Measurements from ENCODE around the gene SRSF6.
"Not testable (repeated sequence)": the region's sequence is repeated elsewhere in the genome, so short reads cannot be mapped to it uniquely, and the experiment has no call there.

SRSF6 gene

DNA sequence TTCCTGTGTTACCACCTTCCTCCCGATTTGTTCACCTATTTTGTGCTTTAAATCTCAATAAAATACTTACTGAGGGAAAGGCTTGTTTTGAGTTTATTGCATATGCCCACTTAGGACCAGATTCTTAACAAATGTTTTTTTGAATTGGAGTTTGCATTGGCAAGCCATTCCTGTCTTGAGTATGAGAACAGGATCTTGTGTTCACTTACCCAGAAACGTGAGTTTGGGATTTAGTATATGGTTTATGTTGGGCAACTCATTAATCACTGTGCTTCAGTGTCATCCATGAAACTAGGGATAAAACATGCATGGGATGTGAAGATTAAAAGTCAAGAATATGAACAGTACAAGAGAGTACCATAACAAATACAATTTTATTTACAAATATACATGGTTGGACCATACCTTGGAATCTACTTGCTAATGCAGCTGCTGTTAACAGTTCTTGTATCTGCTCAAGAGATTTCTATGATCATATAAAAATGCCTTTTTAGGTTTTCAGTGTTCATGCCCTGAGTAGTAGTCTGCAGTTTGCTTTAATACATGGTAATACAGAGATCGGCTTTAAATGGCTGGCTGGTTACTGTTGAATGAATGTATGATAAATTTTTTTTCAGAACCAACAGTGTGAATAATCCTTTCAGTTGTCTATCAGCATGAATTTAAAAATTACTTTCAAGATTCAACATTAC, 6.0 kb downstream of the SRSF6 start:
- no peaks in the 10 kb centered on the region for H3K9me3 ChIP-seq (ENCODE audit: insufficient read depth, low read depth, low read length)
- peaks cover 80% of the 10 kb centered on the region for H3K36me3 ChIP-seq (ENCODE audit: insufficient read depth, low read depth, low read length)
- no peak overlapping the region for H3K27ac ChIP-seq (ENCODE audit: low read length)
- no peak overlapping the region for H3K4me3 ChIP-seq (ENCODE audit: low read length)
- H3K4me1 ChIP-seq (ENCODE audit: insufficient read depth, low read length): no peaks in the 10 kb centered on the region
- no peaks in the 10 kb centered on the region for H3K27me3 ChIP-seq (ENCODE audit: insufficient read depth, low read length)
- H3K9ac ChIP-seq (ENCODE audit: low read depth, low read length): no peak overlapping the region

GRCh38 chr20:43464219-43464790, 6.6 kb downstream of the SRSF6 start:
- no peak overlapping the region for H3K9ac ChIP-seq (ENCODE audit: low read depth, low read length)
- H3K4me1 ChIP-seq (ENCODE audit: insufficient read depth, low read length): no peaks in the 10 kb centered on the region
- H3K4me3 ChIP-seq (ENCODE audit: low read length): no peak overlapping the region
- no peaks in the 10 kb centered on the region for H3K27me3 ChIP-seq (ENCODE audit: insufficient read depth, low read length)
- H3K36me3 ChIP-seq (ENCODE audit: insufficient read depth, low read depth, low read length): peaks cover 74% of the 10 kb centered on the region
- H3K9me3 ChIP-seq (ENCODE audit: insufficient read depth, low read depth, low read length): no peaks in the 10 kb centered on the region
- no peak overlapping the region for H3K27ac ChIP-seq (ENCODE audit: low read length)

DNA sequence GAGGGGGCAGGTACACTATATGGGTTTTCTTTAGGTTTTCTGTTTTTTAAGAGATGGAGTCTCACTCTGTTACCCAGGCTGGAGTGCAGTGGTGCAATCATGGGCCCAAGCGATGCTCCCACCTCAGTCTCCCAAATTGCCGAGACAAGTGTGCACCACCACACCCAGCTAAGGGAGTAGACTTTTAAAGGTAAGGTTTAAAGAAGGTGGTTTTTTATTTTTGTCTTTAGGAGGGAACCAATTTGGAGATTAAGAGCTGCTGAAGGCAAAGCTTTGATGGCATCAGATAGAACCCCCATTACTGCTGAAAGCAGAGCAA, 7.9 kb downstream of the SRSF6 start:
- no peaks in the 10 kb centered on the region for H3K4me1 ChIP-seq (ENCODE audit: insufficient read depth, low read length)
- H3K27me3 ChIP-seq (ENCODE audit: insufficient read depth, low read length): no peaks in the 10 kb centered on the region
- peaks cover 62% of the 10 kb centered on the region for H3K36me3 ChIP-seq (ENCODE audit: insufficient read depth, low read depth, low read length)

DNA sequence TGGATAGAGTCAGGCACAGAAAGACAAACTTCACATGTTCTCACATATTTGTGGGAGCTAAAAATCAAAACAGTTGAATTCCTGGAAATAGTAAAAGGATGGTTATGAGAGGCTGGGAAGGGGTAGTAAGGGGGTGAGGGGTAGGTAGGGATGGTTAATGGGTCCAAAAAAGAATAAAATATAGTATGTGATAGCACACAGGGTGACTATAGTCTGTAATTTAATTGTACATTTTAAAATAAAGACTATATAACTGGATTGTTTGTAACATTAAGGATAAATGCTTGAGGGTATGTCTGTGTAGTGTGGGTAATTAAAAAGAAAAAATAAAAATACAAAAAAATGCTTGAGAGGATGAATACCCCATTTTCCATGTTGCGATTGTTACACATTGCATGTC, 9.9 kb downstream of the SRSF6 start:
- no peak overlapping the region for H3K27ac ChIP-seq (ENCODE audit: low read length)
- no peaks in the 10 kb centered on the region for H3K4me1 ChIP-seq (ENCODE audit: insufficient read depth, low read length)
- peaks cover 42% of the 10 kb centered on the region for H3K36me3 ChIP-seq (ENCODE audit: insufficient read depth, low read depth, low read length)
- no peak overlapping the region for H3K9ac ChIP-seq (ENCODE audit: low read depth, low read length)
- no peaks in the 10 kb centered on the region for H3K27me3 ChIP-seq (ENCODE audit: insufficient read depth, low read length)
- H3K9me3 ChIP-seq (ENCODE audit: insufficient read depth, low read depth, low read length): no peaks in the 10 kb centered on the region
- H3K4me3 ChIP-seq (ENCODE audit: low read length): no peak overlapping the region

More for the DNA sequence above, 7.9 kb downstream of the SRSF6 start:
- Histone ChIP-seq H3K9me3 (ENCODE audit: insufficient read depth, low read depth, low read length) (no peaks in the 10 kb centered on the region), H3K4me3 (ENCODE audit: low read length) (no peak overlapping the region), H3K9ac (ENCODE audit: low read depth, low read length) (no peak overlapping the region), H3K27ac (ENCODE audit: low read length) (no peak overlapping the region)

- no peak overlapping the region for H3K4me3 ChIP-seq (ENCODE audit: low read length)
- peaks cover 3% of the 10 kb centered on the region; the same call in 1 of the 2 replicates for H3K27me3 ChIP-seq (ENCODE audit: insufficient read depth, low read length)
- H3K9me3 ChIP-seq (ENCODE audit: insufficient read depth, low read depth, low read length): no peaks in the 10 kb centered on the region
- no peaks in the 10 kb centered on the region for H3K36me3 ChIP-seq (ENCODE audit: insufficient read depth, low read depth, low read length)
- H3K9ac ChIP-seq (ENCODE audit: low read depth, low read length): no peak overlapping the region
- H3K27ac ChIP-seq (ENCODE audit: low read length): no peak overlapping the region
- no peaks in the 10 kb centered on the region for H3K4me1 ChIP-seq (ENCODE audit: insufficient read depth, low read length)
Measured at GRCh38 chr20:43472671-43473380, 15.1 kb downstream of the SRSF6 start.

DNA sequence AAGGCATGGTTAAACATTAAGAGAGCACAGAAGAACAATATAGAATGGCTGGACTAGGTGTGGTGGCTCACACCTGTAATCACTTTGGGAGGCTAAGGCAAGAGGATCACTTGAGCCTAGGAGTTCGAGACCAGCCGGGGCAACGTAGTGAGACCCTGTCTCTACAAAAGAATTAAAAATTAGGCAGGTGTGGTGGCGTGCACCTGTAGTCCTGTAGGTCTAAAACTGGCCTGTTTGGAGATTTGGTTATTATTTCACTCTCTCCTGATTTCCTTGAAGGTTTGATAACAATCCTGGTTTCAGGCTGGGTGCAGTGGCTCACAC, 15.6 kb downstream of the SRSF6 start:
- Histone ChIP-seq H3K4me3 (ENCODE audit: low read length) (no peak overlapping the region), H3K36me3 (ENCODE audit: insufficient read depth, low read depth, low read length) (no peaks in the 10 kb centered on the region), H3K9ac (ENCODE audit: low read depth, low read length) (no peak overlapping the region), H3K4me1 (ENCODE audit: insufficient read depth, low read length) (no peaks in the 10 kb centered on the region), H3K27me3 (ENCODE audit: insufficient read depth, low read length) (peaks cover 4% of the 10 kb centered on the region; the same call in 1 of the 2 replicates), H3K27ac (ENCODE audit: low read length) (no peak overlapping the region), H3K9me3 (ENCODE audit: insufficient read depth, low read depth, low read length) (no peaks in the 10 kb centered on the region)

DNA sequence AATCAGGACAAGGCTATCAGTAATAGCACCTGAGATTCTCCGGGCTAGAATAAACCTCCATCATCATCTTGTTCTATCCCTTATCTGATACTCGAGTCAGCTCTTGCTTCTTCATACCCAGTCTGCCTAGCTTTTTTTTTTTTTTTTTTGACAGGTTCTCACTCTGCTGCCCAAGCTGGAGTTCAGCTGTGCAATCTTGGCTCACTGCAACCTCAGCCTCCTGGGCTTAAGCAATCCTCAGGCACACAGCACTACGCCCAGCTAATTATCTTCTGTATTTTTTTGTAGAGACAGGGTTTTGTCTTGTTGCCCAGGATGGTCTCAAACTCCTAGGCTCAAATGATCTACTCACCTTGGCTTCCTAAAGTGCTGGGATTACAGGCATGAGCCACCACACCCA, 19.5 kb downstream of the SRSF6 start:
- Histone ChIP-seq H3K27me3 (ENCODE audit: insufficient read depth, low read length) (peaks cover 4% of the 10 kb centered on the region; the same call in 1 of the 2 replicates), H3K27ac (ENCODE audit: low read length) (no peak overlapping the region), H3K9ac (ENCODE audit: low read depth, low read length) (no peak overlapping the region), H3K36me3 (ENCODE audit: insufficient read depth, low read depth, low read length) (no peaks in the 10 kb centered on the region), H3K4me1 (ENCODE audit: insufficient read depth, low read length) (no peaks in the 10 kb centered on the region), H3K9me3 (ENCODE audit: insufficient read depth, low read depth, low read length) (no peaks in the 10 kb centered on the region), H3K4me3 (ENCODE audit: low read length) (no peak overlapping the region)

GRCh38 chr20:43477619-43478018, 19.9 kb downstream of the SRSF6 start:
- no peak overlapping the region for H3K4me3 ChIP-seq (ENCODE audit: low read length)
- H3K27me3 ChIP-seq (ENCODE audit: insufficient read depth, low read length): peaks cover 4% of the 10 kb centered on the region; the same call in 1 of the 2 replicates

GRCh38 chr20:43490038-43490437, 32.3 kb downstream of the SRSF6 start:
- no peak overlapping the region for H3K27ac ChIP-seq (ENCODE audit: low read length)
- no peak overlapping the region for H3K4me3 ChIP-seq (ENCODE audit: low read length)
- no peaks in the 10 kb centered on the region for H3K4me1 ChIP-seq (ENCODE audit: insufficient read depth, low read length)
- no peak overlapping the region for H3K9ac ChIP-seq (ENCODE audit: low read depth, low read length)
- no peaks in the 10 kb centered on the region for H3K27me3 ChIP-seq (ENCODE audit: insufficient read depth, low read length)
- no peaks in the 10 kb centered on the region for H3K36me3 ChIP-seq (ENCODE audit: insufficient read depth, low read depth, low read length)
- H3K9me3 ChIP-seq (ENCODE audit: insufficient read depth, low read depth, low read length): no peaks in the 10 kb centered on the region; the same call in 1 of the 2 replicates

More at GRCh38 chr20:43477619-43478018, 19.9 kb downstream of the SRSF6 start:
- Histone ChIP-seq H3K4me1 (ENCODE audit: insufficient read depth, low read length) (no peaks in the 10 kb centered on the region), H3K27ac (ENCODE audit: low read length) (no peak overlapping the region), H3K9ac (ENCODE audit: low read depth, low read length) (no peak overlapping the region), H3K36me3 (ENCODE audit: insufficient read depth, low read depth, low read length) (no peaks in the 10 kb centered on the region), H3K9me3 (ENCODE audit: insufficient read depth, low read depth, low read length) (no peaks in the 10 kb centered on the region)

DNA sequence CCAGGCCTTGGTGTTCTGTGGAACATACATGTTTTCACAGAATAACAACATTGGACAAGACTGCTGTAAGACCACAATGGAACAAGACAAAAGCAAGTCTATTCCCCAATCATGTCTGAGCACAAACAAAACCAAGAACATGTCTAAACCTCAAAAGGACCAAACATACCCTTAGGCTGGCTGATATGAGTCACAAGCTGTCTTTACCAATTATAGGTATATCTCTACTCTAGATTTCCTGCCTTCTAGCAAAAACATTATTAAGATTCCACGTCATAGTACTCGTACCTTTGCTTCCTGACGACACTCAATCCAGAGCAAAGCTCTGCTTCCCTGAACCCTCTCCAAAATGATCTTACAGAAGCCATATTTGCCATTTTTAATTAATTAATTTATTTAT, 34.4 kb downstream of the SRSF6 start:
- H3K9me3 ChIP-seq (ENCODE audit: insufficient read depth, low read depth, low read length): no peaks in the 10 kb centered on the region
- H3K27me3 ChIP-seq (ENCODE audit: insufficient read depth, low read length): no peaks in the 10 kb centered on the region
- H3K4me1 ChIP-seq (ENCODE audit: insufficient read depth, low read length): no peaks in the 10 kb centered on the region
- no peak overlapping the region for H3K27ac ChIP-seq (ENCODE audit: low read length)
- no peak overlapping the region for H3K9ac ChIP-seq (ENCODE audit: low read depth, low read length)
- no peaks in the 10 kb centered on the region for H3K36me3 ChIP-seq (ENCODE audit: insufficient read depth, low read depth, low read length)
- no peak overlapping the region for H3K4me3 ChIP-seq (ENCODE audit: low read length)

GRCh38 chr20:43495388-43495787, 37.7 kb downstream of the SRSF6 start:
- no peak overlapping the region for H3K9ac ChIP-seq (ENCODE audit: low read depth, low read length)
- no peaks in the 10 kb centered on the region for H3K27me3 ChIP-seq (ENCODE audit: insufficient read depth, low read length)
- H3K4me1 ChIP-seq (ENCODE audit: insufficient read depth, low read length): no peaks in the 10 kb centered on the region
- H3K27ac ChIP-seq (ENCODE audit: low read length): no peak overlapping the region
- no peaks in the 10 kb centered on the region for H3K9me3 ChIP-seq (ENCODE audit: insufficient read depth, low read depth, low read length)
- H3K36me3 ChIP-seq (ENCODE audit: insufficient read depth, low read depth, low read length): no peaks in the 10 kb centered on the region
- no peak overlapping the region for H3K4me3 ChIP-seq (ENCODE audit: low read length)

GRCh38 chr20:43502021-43502420, 44.3 kb downstream of the SRSF6 start:
- peaks cover 25% of the 10 kb centered on the region for H3K27me3 ChIP-seq (ENCODE audit: insufficient read depth, low read length)
- not testable (repeated sequence) for H3K9me3 ChIP-seq (ENCODE audit: insufficient read depth, low read depth, low read length)

More at GRCh38 chr20:43502021-43502420, 44.3 kb downstream of the SRSF6 start:
- H3K4me3 ChIP-seq (ENCODE audit: low read length); H3K9ac ChIP-seq (ENCODE audit: low read depth, low read length); H3K27ac ChIP-seq (ENCODE audit: low read length); H3K4me1 ChIP-seq (ENCODE audit: insufficient read depth, low read length); H3K36me3 ChIP-seq (ENCODE audit: insufficient read depth, low read depth, low read length): not testable (repeated sequence)

Data from iPS-20b (cell line).